OCI-LY7 (cell line): Measurements from ENCODE around the gene GPR132.

Experiments
- CTCF ChIP-seq: fragments of 200-600 bp; sonication (generic); conservative IDR thresholded peaks from 2 replicates; pipeline ENCODE4 v1.5.1; 2014; ENCODE audit warnings: mild to moderate bottlenecking, antibody characterized with exemption, low read length, moderate library complexity, mixed read lengths
- EZH2phosphoT487 ChIP-seq: fragments of 200-600 bp; sonication (generic); IDR thresholded peaks from 2 replicates; pipeline ENCODE4 v1.6.1; 2018; ENCODE audit warnings: low read depth, borderline replicate concordance, mild to moderate bottlenecking, mixed run types, antibody characterized with exemption, low read length, moderate library complexity, mixed read lengths

GRCh38 chr14:105007593-105008264 is 57.5 kb downstream of the GPR132 start:
- no peak for TF ChIP-seq EZH2phosphoT487
- TF ChIP-seq CTCF: no peak
